GM06990 (cell line): Measurements from ENCODE around the gene CUEDC1.

Experiments used
- DNase-seq: peaks from one replicate; pipeline ENCODE4 v3.0.0-alpha.2; 2011; ENCODE audit not compliant: insufficient read length; ENCODE audit errors: extremely low read depth
- H3K27me3 ChIP-seq: replicated peaks from 2 replicates; pipeline ENCODE4 v1.6.0; 2011; ENCODE audit warnings: low read length; ENCODE audit not compliant: control insufficient read depth, insufficient read depth
- H3K36me3 ChIP-seq: 2 replicates; pipeline ENCODE4 v1.5.1; 2011; ENCODE audit warnings: low read length; ENCODE audit not compliant: control insufficient read depth, insufficient read depth
- H3K4me3 ChIP-seq: replicated peaks from 2 replicates; pipeline ENCODE4 v1.5.1; 2011; ENCODE audit warnings: low read depth, mild to moderate bottlenecking, control low read depth, low read length
- CTCF ChIP-seq: IDR thresholded peaks from 2 replicates; pipeline ENCODE4 v1.5.1; 2011; ENCODE audit warnings: low read length, control low read depth, mild to moderate bottlenecking, inconsistent platforms; ENCODE audit not compliant: insufficient read depth, poor library complexity, severe bottlenecking

The CUEDC1 gene

GRCh38 chr17:57957120-57957850 is 2.1 kb upstream of the CUEDC1 start:
- H3K36me3 ChIP-seq: no peaks in the 10 kb centered on the region
- no peak for DNase-seq
- no peak for TF ChIP-seq CTCF
- no peak overlapping the region for H3K4me3 ChIP-seq
- peaks cover 4% of the 10 kb centered on the region for H3K27me3 ChIP-seq

- Histone ChIP-seq H3K4me3 (no peak overlapping the region), H3K27me3 (peaks cover 3% of the 10 kb centered on the region), H3K36me3 (no peaks in the 10 kb centered on the region)
- peak; percentile 58 for DNase-seq
- no peak for TF ChIP-seq CTCF
Measured at GRCh38 chr17:57956291-57957119, 1.3 kb upstream of the CUEDC1 start.

GRCh38 chr17:57954397-57955182 is 622 bp downstream of the CUEDC1 start:
- no peaks in the 10 kb centered on the region for H3K36me3 ChIP-seq
- peak overlapping the region; percentile 20 for H3K4me3 ChIP-seq
- peaks cover 2% of the 10 kb centered on the region for H3K27me3 ChIP-seq
- no peak for TF ChIP-seq CTCF
- no peak for DNase-seq

GRCh38 chr17:57953705-57954396 is 1.4 kb downstream of the CUEDC1 start:
- H3K4me3 ChIP-seq: no peak overlapping the region

More at GRCh38 chr17:57953705-57954396, 1.4 kb downstream of the CUEDC1 start:
- no peaks in the 10 kb centered on the region for H3K36me3 ChIP-seq
- no peak for DNase-seq
- peaks cover 2% of the 10 kb centered on the region for H3K27me3 ChIP-seq
- no peak for TF ChIP-seq CTCF
